Body of pancreas (tissue), 4 donors: Measurements from ENCODE around the gene NPAS2.

Source experiments
- CTCF ChIP-seq, 7 experiments: fragments of 450-650 bp in 4 of 7; fragments of 200-600 bp in 3 of 7; sonication (generic) in 3 of 7; IDR thresholded peaks; one replicate each; pipeline ENCODE4 v1.5.1; 2016 to 2019; ENCODE audit warnings: antibody characterized with exemption in 7 of 7
- POLR2A ChIP-seq, 3 donors: fragments of 450-650 bp; IDR thresholded peaks; one replicate each; pipeline ENCODE4 v1.6.1; 2016; ENCODE audit warnings: antibody characterized with exemption in 3 of 3, mild to moderate bottlenecking in 2 of 3

- TF ChIP-seq POLR2A (IDR thresholded peaks at IDR 0.05) (no peak), CTCF (IDR thresholded peaks at IDR 0.05) (no peak)
Measured at GRCh38 chr2:100878000-100878791, 58.3 kb downstream of the NPAS2 start.
